Transverse colon (tissue), 4 donors: ENCODE results near the gene IPPK. TPM values are rescaled to one million over a fixed set of nuclear protein-coding genes. Genes with fewer than 3 reads are reported as not detected.

Experiments used
- DNase-seq: peaks from one replicate; pipeline ENCODE4 v3.0.0-alpha.2; 2019
- H3K27ac ChIP-seq, 4 donors: fragments of 200-600 bp; sonication (generic); 2 replicates each; pipeline ENCODE4 v1.5.1; 2016 to 2018; ENCODE audit warnings: inconsistent platforms in 4 of 4
- H3K27me3 ChIP-seq: fragments of 200-600 bp; sonication (generic); 2 replicates; pipeline ENCODE4 v1.5.1; 2017; ENCODE audit warnings: inconsistent platforms
- H3K36me3 ChIP-seq, 4 donors: fragments of 200-600 bp; sonication (generic); 2 replicates each; pipeline ENCODE4 v1.5.1; 2017 to 2019; ENCODE audit warnings: inconsistent platforms in 4 of 4
- H3K4me1 ChIP-seq, 4 donors: fragments of 200-600 bp; sonication (generic); 2 replicates each; pipeline ENCODE4 v1.5.1; 2017 to 2020; ENCODE audit warnings: inconsistent platforms in 4 of 4
- H3K4me3 ChIP-seq, 4 donors: fragments of 200-600 bp; sonication (generic); 1 replicate in 1 of 4; 2 replicates in 3 of 4; pipeline versions ENCODE4 v1.5.1 to v1.6.1; 2017 to 2019; ENCODE audit warnings: inconsistent platforms in 4 of 4
- H3K9me3 ChIP-seq, 2 donors: fragments of 200-600 bp; sonication (generic); 2 replicates each; pipeline ENCODE4 v1.5.1; 2017 to 2019; ENCODE audit warnings: inconsistent platforms in 2 of 2
- EP300 ChIP-seq: sonication (generic); formaldehyde crosslinking; IDR thresholded peaks from one replicate; pipeline ENCODE4 v1.6.1; 2017; ENCODE audit warnings: antibody characterized with exemption, low read depth
- POLR2A ChIP-seq: fragments of 450-650 bp; IDR thresholded peaks from one replicate; pipeline ENCODE4 v1.6.1; 2016; ENCODE audit warnings: antibody characterized with exemption, mild to moderate bottlenecking, moderate library complexity
- POLR2AphosphoS5 ChIP-seq, 3 donors: sonication (generic); formaldehyde crosslinking; IDR thresholded peaks; one replicate each; pipeline ENCODE4 v1.6.1; 2016; ENCODE audit warnings: antibody characterized with exemption in 3 of 3
- WGBS, 2 donors: methylation state at CpG; one replicate each; pipeline ENCODE4 v1.1.5; 2018; ENCODE audit warnings: low coverage in 1 of 2; 5-methylcytosine and 5-hydroxymethylcytosine counted together
- in situ Hi-C, 4 donors: fragments of 200-750 bp; cut with MboI; loops; one replicate each; pipeline versions ENCODE4 v1.15.0 to v1.15.1; 2017; ENCODE audit warnings: low sequenced_read_pairs in 3 of 4, low pct_ligation_motif_present in 1 of 4, low pct_unique_long_range_greater_than_20kb in 1 of 4
- intact Hi-C: fragments of 100-400 bp; cut with DNase I; formaldehyde crosslinking; loops from one replicate; pipeline ENCODE4 v1.15.1; 2023; ENCODE audit warnings: low total_unique reads
- total RNA-seq, 4 donors: library from RNA; depleted of rRNA; stranded (reverse); fragments of >200 nt; gene quantifications; one replicate each; pipeline ENCODE4 v1.1.0, GENCODE V29; 2016
- TF ChIP-seq, protein P1 (sequence below), 5 experiments: fragments of 200-600 bp in 3 of 5; fragments of 450-650 bp in 2 of 5; sonication (generic) in 3 of 5; IDR thresholded peaks; 1 replicate in 2 of 5; 2 replicates in 3 of 5; pipeline ENCODE4 v1.5.1; 2016 to 2017; ENCODE audit warnings: antibody characterized with exemption in 5 of 5, inconsistent platforms in 3 of 5, mild to moderate bottlenecking in 2 of 5, moderate library complexity in 1 of 5

IPPK gene
- total RNA-seq, 4 donors from 2014 or later: 6.2 to 12.2 (median 10.1) TPM

DNA sequence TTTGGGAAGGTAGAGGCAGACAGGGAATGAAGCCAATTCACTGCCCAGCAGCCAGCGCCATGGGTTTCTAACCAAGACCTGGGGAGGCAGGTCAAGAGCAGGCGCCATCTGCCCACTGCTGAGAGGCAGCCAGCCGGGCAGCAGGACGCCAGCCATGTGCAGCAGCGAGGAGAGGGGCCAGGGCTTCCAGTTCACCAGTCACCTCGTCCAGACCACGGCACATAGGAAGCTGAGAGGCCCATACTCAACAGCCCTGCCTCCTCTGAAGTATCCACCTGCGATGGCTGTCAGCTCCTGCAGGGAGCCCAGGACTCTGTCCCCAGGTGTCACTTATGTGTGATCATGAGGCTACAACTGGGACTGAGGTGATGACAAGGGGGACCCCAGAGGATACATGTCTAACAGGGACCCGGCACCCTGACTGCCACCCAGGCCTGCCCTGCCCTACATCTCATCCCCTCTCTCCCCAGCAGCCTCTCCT, 30.1 kb downstream of the IPPK start:
- Histone ChIP-seq H3K4me1 (no peaks in the 10 kb centered on the region), H3K27me3 (no peaks in the 10 kb centered on the region), H3K27ac (no peak overlapping the region), H3K9me3 (no peaks in the 10 kb centered on the region), H3K36me3 (peaks cover 0 to 34% (median 16%) of the 10 kb centered on the region in 4 donors), H3K4me3 (no peak overlapping the region)
- intact Hi-C loops (loop anchor here (5.0 kb wide), 1 partner anchor 308 kb away; no protein-coding TSS in a partner anchor), in situ Hi-C loops (loop anchor here (10.0 to 25.0 kb wide), 6 partner anchors 135 to 505 kb away; no protein-coding TSS in a partner anchor)
- 96 to 100% methylated on average over 2 to 9 of the region's 9 CpGs for WGBS, 2 donors
- DNase-seq: no peak
- no peak for TF ChIP-seq POLR2A
- TF ChIP-seq, protein P1, sequence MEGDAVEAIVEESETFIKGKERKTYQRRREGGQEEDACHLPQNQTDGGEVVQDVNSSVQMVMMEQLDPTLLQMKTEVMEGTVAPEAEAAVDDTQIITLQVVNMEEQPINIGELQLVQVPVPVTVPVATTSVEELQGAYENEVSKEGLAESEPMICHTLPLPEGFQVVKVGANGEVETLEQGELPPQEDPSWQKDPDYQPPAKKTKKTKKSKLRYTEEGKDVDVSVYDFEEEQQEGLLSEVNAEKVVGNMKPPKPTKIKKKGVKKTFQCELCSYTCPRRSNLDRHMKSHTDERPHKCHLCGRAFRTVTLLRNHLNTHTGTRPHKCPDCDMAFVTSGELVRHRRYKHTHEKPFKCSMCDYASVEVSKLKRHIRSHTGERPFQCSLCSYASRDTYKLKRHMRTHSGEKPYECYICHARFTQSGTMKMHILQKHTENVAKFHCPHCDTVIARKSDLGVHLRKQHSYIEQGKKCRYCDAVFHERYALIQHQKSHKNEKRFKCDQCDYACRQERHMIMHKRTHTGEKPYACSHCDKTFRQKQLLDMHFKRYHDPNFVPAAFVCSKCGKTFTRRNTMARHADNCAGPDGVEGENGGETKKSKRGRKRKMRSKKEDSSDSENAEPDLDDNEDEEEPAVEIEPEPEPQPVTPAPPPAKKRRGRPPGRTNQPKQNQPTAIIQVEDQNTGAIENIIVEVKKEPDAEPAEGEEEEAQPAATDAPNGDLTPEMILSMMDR (IDR thresholded peaks at IDR 0.05): no peak
- TF ChIP-seq EP300: no peak
- no peak for TF ChIP-seq POLR2AphosphoS5 (IDR thresholded peaks at IDR 0.05)

DNA sequence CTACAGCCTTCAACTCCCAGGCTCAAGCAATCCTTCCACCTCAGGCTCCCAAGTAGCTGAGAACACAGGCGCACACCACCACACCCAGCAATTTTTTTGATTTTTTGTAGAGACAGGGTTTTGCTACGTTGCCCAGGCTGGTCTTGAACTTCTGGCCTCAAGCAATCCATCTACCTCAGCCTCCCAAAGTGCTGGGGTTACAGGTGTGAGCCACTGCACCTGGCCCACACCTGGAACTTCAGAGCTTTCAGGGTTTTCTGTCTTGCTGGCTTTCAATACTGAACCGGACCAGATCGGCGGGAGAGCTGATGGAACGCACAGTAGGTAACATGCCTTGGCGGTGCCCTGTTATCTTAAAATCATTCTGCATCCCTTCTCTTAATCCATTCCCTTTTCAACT, 30.8 kb downstream of the IPPK start:
- Histone ChIP-seq H3K4me3 (no peak overlapping the region), H3K27me3 (no peaks in the 10 kb centered on the region), H3K36me3 (peaks cover 0 to 28% (median 13%) of the 10 kb centered on the region in 4 donors), H3K27ac (no peak overlapping the region), H3K4me1 (peaks cover 0 to 2% (median 0%) of the 10 kb centered on the region in 4 donors), H3K9me3 (no peaks in the 10 kb centered on the region)
- intact Hi-C loops (loop anchor here (5.0 kb wide), 1 partner anchor 307 kb away; no protein-coding TSS in a partner anchor), in situ Hi-C loops (loop anchor here (10.0 to 25.0 kb wide), 6 partner anchors 134 to 504 kb away; no protein-coding TSS in a partner anchor)
- TF ChIP-seq, protein P1 (IDR thresholded peaks at IDR 0.05): no peak
- no peak for TF ChIP-seq EP300
- no peak for TF ChIP-seq POLR2A
- TF ChIP-seq POLR2AphosphoS5 (IDR thresholded peaks at IDR 0.05): no peak
- 94% methylated on average over 7 of the region's 7 CpGs; no CpG with 5 or more reads in 1 of the 2 donors for WGBS, 2 donors
- DNase-seq: no peak

DNA sequence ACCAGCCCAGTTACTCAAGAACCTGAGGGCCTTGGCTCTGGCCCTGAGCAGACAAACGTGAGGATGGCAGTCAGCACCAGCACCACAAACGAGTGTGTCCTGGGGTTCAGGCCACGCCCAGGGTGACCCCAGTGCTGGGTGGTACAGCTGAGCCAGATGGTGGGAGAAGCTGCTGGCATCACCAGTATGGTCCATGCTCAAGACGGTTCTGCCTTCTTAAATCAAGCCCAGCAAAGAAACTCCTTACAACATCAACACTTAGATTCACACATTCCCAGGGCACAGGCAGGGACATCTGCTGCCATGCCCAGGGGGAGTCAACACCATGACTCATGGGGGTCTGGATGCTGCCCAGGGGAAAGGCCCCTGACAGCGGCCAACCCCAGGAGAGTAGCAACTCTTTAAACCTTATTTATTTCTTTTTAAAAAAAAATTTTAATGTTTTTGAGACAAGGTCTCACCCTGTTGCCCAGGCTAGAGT, 31.3 kb downstream of the IPPK start:
- H3K36me3 ChIP-seq: peaks cover 0 to 28% (median 11%) of the 10 kb centered on the region in 4 donors
- TF ChIP-seq POLR2AphosphoS5 (IDR thresholded peaks at IDR 0.05) (no peak), POLR2A (no peak)
- TF ChIP-seq, protein P1 (IDR thresholded peaks at IDR 0.05): no peak
- no peak overlapping the region for H3K27ac ChIP-seq
- no peaks in the 10 kb centered on the region for H3K27me3 ChIP-seq
- no peak for DNase-seq
- intact Hi-C loops (loop anchor here (5.0 kb wide), 1 partner anchor 306 kb away; no protein-coding TSS in a partner anchor), in situ Hi-C loops (loop anchor here (10.0 to 25.0 kb wide), 6 partner anchors 134 to 504 kb away; no protein-coding TSS in a partner anchor)
- no peak overlapping the region for H3K4me3 ChIP-seq
- 80% methylated on average over 5 of the region's 5 CpGs; no CpG with 5 or more reads in 1 of the 2 donors for WGBS, 2 donors
- peaks cover 0 to 2% (median 0%) of the 10 kb centered on the region in 4 donors for H3K4me1 ChIP-seq
- no peaks in the 10 kb centered on the region for H3K9me3 ChIP-seq

- Histone ChIP-seq H3K27me3 (no peaks in the 10 kb centered on the region), H3K36me3 (peaks cover 0 to 29% (median 10%) of the 10 kb centered on the region in 4 donors), H3K4me3 (no peak overlapping the region), H3K9me3 (no peaks in the 10 kb centered on the region), H3K27ac (no peak overlapping the region), H3K4me1 (peaks cover 0 to 2% (median 0%) of the 10 kb centered on the region in 4 donors)
- intact Hi-C loops (loop anchor here (5.0 kb wide), 1 partner anchor 306 kb away; no protein-coding TSS in a partner anchor), in situ Hi-C loops (loop anchor here (10.0 to 25.0 kb wide), 6 partner anchors 133 to 503 kb away; no protein-coding TSS in a partner anchor)
- no peak for DNase-seq
- TF ChIP-seq, protein P1 (IDR thresholded peaks at IDR 0.05): no peak
- no peak for TF ChIP-seq POLR2AphosphoS5 (IDR thresholded peaks at IDR 0.05)
- 89 to 100% methylated on average over 1 to 20 of the region's 26 CpGs for WGBS, 2 donors
Observed at GRCh38 chr9:92637886-92638620, 31.9 kb downstream of the IPPK start.
